Measurements from ENCODE around the gene UNCX.

Gene UNCX

GRCh38 chr7:1247527-1248041, 14.9 kb downstream of the UNCX start:
- no peaks in the 10 kb centered on the region for H3K9me3 Mint-ChIP-seq
- H3K4me3 Mint-ChIP-seq, result no peak overlapping the region
- H3K27ac Mint-ChIP-seq, result no peak overlapping the region
- intact Hi-C loops (cut with micrococcal nuclease), result no loop called here
- H3K27me3 Mint-ChIP-seq, result peaks cover 91% of the 10 kb centered on the region
- peaks cover 6% of the 10 kb centered on the region for H3K4me1 Mint-ChIP-seq (ENCODE audit: low read depth)
- H3K36me3 Mint-ChIP-seq (ENCODE audit: low read depth), result no peaks in the 10 kb centered on the region

- no peaks in the 10 kb centered on the region for H3K36me3 Mint-ChIP-seq (ENCODE audit: low read depth)
- no peak overlapping the region for H3K4me3 Mint-ChIP-seq
- peaks cover 92% of the 10 kb centered on the region for H3K27me3 Mint-ChIP-seq
- H3K9me3 Mint-ChIP-seq, result no peaks in the 10 kb centered on the region
- intact Hi-C loops (cut with micrococcal nuclease), result no loop called here
- H3K27ac Mint-ChIP-seq, result no peak overlapping the region
- peaks cover 6% of the 10 kb centered on the region for H3K4me1 Mint-ChIP-seq (ENCODE audit: low read depth)
Measured at GRCh38 chr7:1248143-1248915, 15.7 kb downstream of the UNCX start.

- peaks cover 92% of the 10 kb centered on the region for H3K27me3 Mint-ChIP-seq
- H3K4me1 Mint-ChIP-seq (ENCODE audit: low read depth), result peaks cover 6% of the 10 kb centered on the region
- no peaks in the 10 kb centered on the region for H3K9me3 Mint-ChIP-seq
- intact Hi-C loops (cut with micrococcal nuclease), result no loop called here
- H3K36me3 Mint-ChIP-seq (ENCODE audit: low read depth), result no peaks in the 10 kb centered on the region
- no peak overlapping the region for H3K27ac Mint-ChIP-seq
- no peak overlapping the region for H3K4me3 Mint-ChIP-seq
Measured at GRCh38 chr7:1248916-1249581, 16.4 kb downstream of the UNCX start.

- no peaks in the 10 kb centered on the region for H3K36me3 Mint-ChIP-seq (ENCODE audit: low read depth)
- no peak overlapping the region for H3K27ac Mint-ChIP-seq
- peaks cover 91% of the 10 kb centered on the region for H3K27me3 Mint-ChIP-seq
- no peak overlapping the region for H3K4me3 Mint-ChIP-seq
- no peaks in the 10 kb centered on the region for H3K9me3 Mint-ChIP-seq
- intact Hi-C loops (cut with micrococcal nuclease), result no loop called here
- peaks cover 6% of the 10 kb centered on the region for H3K4me1 Mint-ChIP-seq (ENCODE audit: low read depth)
Measured at GRCh38 chr7:1249731-1250130, 17.1 kb downstream of the UNCX start.

GRCh38 chr7:1250901-1251300, 18.2 kb downstream of the UNCX start:
- H3K27ac Mint-ChIP-seq, result no peak overlapping the region
- no peaks in the 10 kb centered on the region for H3K9me3 Mint-ChIP-seq
- intact Hi-C loops (cut with micrococcal nuclease), result no loop called here
- H3K36me3 Mint-ChIP-seq (ENCODE audit: low read depth), result no peaks in the 10 kb centered on the region
- peaks cover 90% of the 10 kb centered on the region for H3K27me3 Mint-ChIP-seq
- peaks cover 6% of the 10 kb centered on the region for H3K4me1 Mint-ChIP-seq (ENCODE audit: low read depth)
- no peak overlapping the region for H3K4me3 Mint-ChIP-seq

- no peaks in the 10 kb centered on the region for H3K36me3 Mint-ChIP-seq (ENCODE audit: low read depth)
- H3K9me3 Mint-ChIP-seq, result no peaks in the 10 kb centered on the region
- no peak overlapping the region for H3K4me3 Mint-ChIP-seq
- no peak overlapping the region for H3K27ac Mint-ChIP-seq
- H3K27me3 Mint-ChIP-seq, result peaks cover 91% of the 10 kb centered on the region
- intact Hi-C loops (cut with micrococcal nuclease), result no loop called here
- no peaks in the 10 kb centered on the region for H3K4me1 Mint-ChIP-seq (ENCODE audit: low read depth)
Measured at GRCh38 chr7:1251796-1252539, 19.3 kb downstream of the UNCX start.

- intact Hi-C loops (cut with micrococcal nuclease), result no loop called here
- H3K27me3 Mint-ChIP-seq, result peaks cover 92% of the 10 kb centered on the region
- H3K4me1 Mint-ChIP-seq (ENCODE audit: low read depth), result no peaks in the 10 kb centered on the region
Measured at GRCh38 chr7:1252540-1253090, 19.9 kb downstream of the UNCX start.

GRCh38 chr7:1253681-1254181, 21.1 kb downstream of the UNCX start:
- intact Hi-C loops (cut with micrococcal nuclease), result no loop called here

More at GRCh38 chr7:1252540-1253090, 19.9 kb downstream of the UNCX start:
- Mint-ChIP-seq H3K4me3 (no peak overlapping the region), H3K36me3 (ENCODE audit: low read depth) (no peaks in the 10 kb centered on the region), H3K27ac (no peak overlapping the region), H3K9me3 (no peaks in the 10 kb centered on the region)

GRCh38 chr7:1254281-1255079, 21.8 kb downstream of the UNCX start:
- intact Hi-C loops (cut with micrococcal nuclease), result no loop called here
- no peak overlapping the region for H3K27ac Mint-ChIP-seq
- no peaks in the 10 kb centered on the region for H3K4me1 Mint-ChIP-seq (ENCODE audit: low read depth)
- no peaks in the 10 kb centered on the region for H3K36me3 Mint-ChIP-seq (ENCODE audit: low read depth)
- no peak overlapping the region for H3K4me3 Mint-ChIP-seq
- H3K27me3 Mint-ChIP-seq, result peaks cover 87% of the 10 kb centered on the region
- H3K9me3 Mint-ChIP-seq, result no peaks in the 10 kb centered on the region

More at GRCh38 chr7:1253681-1254181, 21.1 kb downstream of the UNCX start:
- no peaks in the 10 kb centered on the region for H3K9me3 Mint-ChIP-seq
- H3K27me3 Mint-ChIP-seq, result peaks cover 89% of the 10 kb centered on the region
- no peaks in the 10 kb centered on the region for H3K4me1 Mint-ChIP-seq (ENCODE audit: low read depth)
- H3K36me3 Mint-ChIP-seq (ENCODE audit: low read depth), result no peaks in the 10 kb centered on the region
- H3K27ac Mint-ChIP-seq, result no peak overlapping the region
- no peak overlapping the region for H3K4me3 Mint-ChIP-seq

GRCh38 chr7:1255080-1255816, 22.6 kb downstream of the UNCX start:
- intact Hi-C loops (cut with micrococcal nuclease), result no loop called here
- Mint-ChIP-seq H3K9me3 (no peaks in the 10 kb centered on the region), H3K4me1 (ENCODE audit: low read depth) (no peaks in the 10 kb centered on the region), H3K27me3 (peaks cover 87% of the 10 kb centered on the region), H3K27ac (no peak overlapping the region), H3K36me3 (ENCODE audit: low read depth) (no peaks in the 10 kb centered on the region), H3K4me3 (no peak overlapping the region)

- H3K27ac Mint-ChIP-seq, result no peak overlapping the region
- peaks cover 86% of the 10 kb centered on the region for H3K27me3 Mint-ChIP-seq
- no peak overlapping the region for H3K4me3 Mint-ChIP-seq
- H3K36me3 Mint-ChIP-seq (ENCODE audit: low read depth), result no peaks in the 10 kb centered on the region
- intact Hi-C loops (cut with micrococcal nuclease), result no loop called here
- no peaks in the 10 kb centered on the region for H3K4me1 Mint-ChIP-seq (ENCODE audit: low read depth)
- no peaks in the 10 kb centered on the region for H3K9me3 Mint-ChIP-seq
Measured at GRCh38 chr7:1255817-1256340, 23.2 kb downstream of the UNCX start.

- H3K36me3 Mint-ChIP-seq (ENCODE audit: low read depth), result no peaks in the 10 kb centered on the region
- H3K27me3 Mint-ChIP-seq, result peaks cover 82% of the 10 kb centered on the region
- H3K4me1 Mint-ChIP-seq (ENCODE audit: low read depth), result no peaks in the 10 kb centered on the region
- H3K27ac Mint-ChIP-seq, result no peak overlapping the region
- intact Hi-C loops (cut with micrococcal nuclease), result no loop called here
- no peak overlapping the region for H3K4me3 Mint-ChIP-seq
- no peaks in the 10 kb centered on the region for H3K9me3 Mint-ChIP-seq
Measured at GRCh38 chr7:1256621-1257020, 23.9 kb downstream of the UNCX start.

Measured in dendritic cell treated with granulocyte-macrophage colony-stimulating factor and Interleukin-4, amounts not matched to agents 40 ng/mL and 50 ng/mL, for 4 days (primary cell).